Measurements from ENCODE around the gene FAM229A. TPM values are rescaled to one million over a fixed set of nuclear protein-coding genes. Genes with fewer than 3 reads are reported as not detected.

The FAM229A gene
- total RNA-seq, 2 donors from 2014 or later: 5.6 to 8.0 TPM

DNA sequence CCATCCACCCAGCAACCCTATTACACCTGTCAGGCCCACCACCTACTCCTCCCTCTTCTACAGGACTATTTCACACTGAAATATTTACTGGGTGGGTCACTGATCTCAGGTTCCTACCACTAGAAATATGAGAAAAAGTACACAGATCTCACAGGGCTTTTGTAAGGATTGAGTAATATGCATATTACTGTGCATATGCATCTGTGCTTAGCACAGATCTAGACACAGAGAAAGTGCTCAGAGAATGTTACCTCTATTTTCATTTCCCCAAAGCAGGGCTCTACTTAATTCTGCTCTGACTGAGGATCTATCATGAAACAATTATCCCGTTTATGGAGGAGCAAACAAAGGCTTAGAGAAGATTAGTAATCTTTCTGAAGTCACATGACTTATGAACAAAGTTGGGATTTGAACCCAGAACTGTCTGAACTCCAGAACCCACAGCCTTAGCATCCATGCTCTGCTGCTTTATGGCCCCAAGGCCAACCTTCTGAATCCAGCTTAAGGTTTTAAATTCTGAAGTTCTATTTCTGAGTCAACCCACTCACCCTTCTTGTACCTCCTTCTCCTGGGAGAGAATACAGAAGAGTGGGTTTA, 11.8 kb upstream of the FAM229A start:
- intact Hi-C loops (cut with DNase I): no loop called here
- no peak overlapping the region for H3K9ac ChIP-seq (ENCODE audit: low read depth in 2 of 2, low read length in 2 of 2)

DNA sequence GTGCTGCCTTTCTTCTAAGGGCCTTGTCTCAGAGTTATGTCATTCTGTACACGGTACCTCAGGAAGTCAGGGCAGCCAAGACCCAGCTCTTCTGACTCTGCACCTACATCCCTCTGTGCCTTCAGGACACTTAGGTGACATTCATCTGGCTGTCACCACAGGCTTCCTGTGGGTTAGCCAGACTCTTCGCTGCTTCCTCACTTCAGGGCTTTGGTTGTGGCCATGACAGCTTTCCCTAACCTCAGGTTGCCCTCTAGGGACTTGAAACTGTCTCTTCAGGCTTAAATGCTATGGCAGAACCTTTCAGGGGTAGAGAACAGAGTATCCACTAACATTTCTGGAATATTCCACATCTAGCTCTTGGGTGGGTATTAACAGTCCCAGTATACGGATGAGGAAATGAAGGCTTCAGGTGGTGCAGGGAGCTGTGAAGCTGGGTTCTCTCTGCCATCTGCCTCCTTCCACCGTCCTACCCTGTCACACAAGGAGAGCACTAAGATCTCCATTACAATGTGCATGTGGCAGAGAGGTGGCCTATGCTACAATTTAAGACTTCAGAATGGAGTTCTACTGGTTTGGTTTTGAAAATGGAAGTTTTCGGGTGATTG, 10.0 kb upstream of the FAM229A start:
- Histone ChIP-seq H3K9me3 (no peaks in the 10 kb centered on the region), H3K4me1 (no peaks in the 10 kb centered on the region), H3K4me3 (no peak overlapping the region), H3K27me3 (no peaks in the 10 kb centered on the region), H3K27ac (no peak overlapping the region), H3K9ac (ENCODE audit: low read depth in 2 of 2, low read length in 2 of 2) (no peak overlapping the region), H3K36me3 (peaks cover 23% of the 10 kb centered on the region)
- TF ChIP-seq, protein P1, sequence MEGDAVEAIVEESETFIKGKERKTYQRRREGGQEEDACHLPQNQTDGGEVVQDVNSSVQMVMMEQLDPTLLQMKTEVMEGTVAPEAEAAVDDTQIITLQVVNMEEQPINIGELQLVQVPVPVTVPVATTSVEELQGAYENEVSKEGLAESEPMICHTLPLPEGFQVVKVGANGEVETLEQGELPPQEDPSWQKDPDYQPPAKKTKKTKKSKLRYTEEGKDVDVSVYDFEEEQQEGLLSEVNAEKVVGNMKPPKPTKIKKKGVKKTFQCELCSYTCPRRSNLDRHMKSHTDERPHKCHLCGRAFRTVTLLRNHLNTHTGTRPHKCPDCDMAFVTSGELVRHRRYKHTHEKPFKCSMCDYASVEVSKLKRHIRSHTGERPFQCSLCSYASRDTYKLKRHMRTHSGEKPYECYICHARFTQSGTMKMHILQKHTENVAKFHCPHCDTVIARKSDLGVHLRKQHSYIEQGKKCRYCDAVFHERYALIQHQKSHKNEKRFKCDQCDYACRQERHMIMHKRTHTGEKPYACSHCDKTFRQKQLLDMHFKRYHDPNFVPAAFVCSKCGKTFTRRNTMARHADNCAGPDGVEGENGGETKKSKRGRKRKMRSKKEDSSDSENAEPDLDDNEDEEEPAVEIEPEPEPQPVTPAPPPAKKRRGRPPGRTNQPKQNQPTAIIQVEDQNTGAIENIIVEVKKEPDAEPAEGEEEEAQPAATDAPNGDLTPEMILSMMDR (IDR thresholded peaks at IDR 0.05): no peak
- intact Hi-C loops (cut with DNase I): no loop called here
- DNase-seq: no peak

More for the DNA sequence above, 11.8 kb upstream of the FAM229A start:
- H3K27me3 ChIP-seq: no peaks in the 10 kb centered on the region
- peaks cover 10% of the 10 kb centered on the region for H3K36me3 ChIP-seq
- TF ChIP-seq, protein P1 (IDR thresholded peaks at IDR 0.05): no peak
- H3K27ac ChIP-seq: no peak overlapping the region
- no peak overlapping the region for H3K4me3 ChIP-seq
- DNase-seq: no peak
- H3K9me3 ChIP-seq: no peaks in the 10 kb centered on the region
- H3K4me1 ChIP-seq: no peaks in the 10 kb centered on the region

DNA sequence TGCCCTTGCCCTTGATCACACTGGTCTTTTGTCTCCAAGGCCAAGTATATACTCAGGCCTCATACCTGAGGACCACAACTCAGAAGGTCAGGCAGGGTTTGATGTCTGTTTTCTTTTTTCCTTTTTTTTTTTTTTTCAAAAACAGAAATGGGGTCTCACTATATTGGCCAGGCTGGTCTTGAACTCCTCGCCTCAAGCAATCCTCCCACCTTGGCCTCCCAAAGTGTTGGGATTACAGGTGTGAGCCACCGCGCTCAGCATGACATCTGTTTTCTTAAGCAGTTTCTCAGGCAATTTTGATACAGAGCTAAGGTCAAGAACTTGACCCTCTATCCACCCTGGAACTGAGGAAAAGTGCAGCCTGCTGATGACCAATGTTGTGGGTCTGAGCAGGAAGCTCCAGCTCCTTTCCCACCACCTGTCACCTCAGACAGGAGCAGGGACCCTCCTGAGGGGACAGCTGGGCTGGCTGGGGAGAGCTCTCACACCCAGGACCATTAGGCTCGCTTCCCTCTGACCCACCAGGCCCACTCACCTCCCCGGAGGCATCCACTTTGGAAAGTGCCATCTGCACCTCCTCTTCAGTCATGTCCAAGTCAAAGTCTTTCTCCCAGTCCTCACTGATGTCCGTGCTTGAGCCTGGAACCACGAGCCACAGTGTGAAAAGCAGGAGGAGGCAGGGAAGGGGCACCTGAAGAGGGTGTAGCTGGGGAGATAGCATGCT, 5.8 kb upstream of the FAM229A start:
- no peak overlapping the region for H3K4me3 ChIP-seq
- H3K9me3 ChIP-seq: no peaks in the 10 kb centered on the region
- H3K9ac ChIP-seq (ENCODE audit: low read depth in 2 of 2, low read length in 2 of 2): no peak overlapping the region
- TF ChIP-seq, protein P1 (IDR thresholded peaks at IDR 0.05): no peak
- no peak overlapping the region for H3K27ac ChIP-seq
- H3K27me3 ChIP-seq: no peaks in the 10 kb centered on the region
- no peak for DNase-seq
- H3K36me3 ChIP-seq: peaks cover 22% of the 10 kb centered on the region
- intact Hi-C loops (cut with DNase I): no loop called here
- no peaks in the 10 kb centered on the region for H3K4me1 ChIP-seq

DNA sequence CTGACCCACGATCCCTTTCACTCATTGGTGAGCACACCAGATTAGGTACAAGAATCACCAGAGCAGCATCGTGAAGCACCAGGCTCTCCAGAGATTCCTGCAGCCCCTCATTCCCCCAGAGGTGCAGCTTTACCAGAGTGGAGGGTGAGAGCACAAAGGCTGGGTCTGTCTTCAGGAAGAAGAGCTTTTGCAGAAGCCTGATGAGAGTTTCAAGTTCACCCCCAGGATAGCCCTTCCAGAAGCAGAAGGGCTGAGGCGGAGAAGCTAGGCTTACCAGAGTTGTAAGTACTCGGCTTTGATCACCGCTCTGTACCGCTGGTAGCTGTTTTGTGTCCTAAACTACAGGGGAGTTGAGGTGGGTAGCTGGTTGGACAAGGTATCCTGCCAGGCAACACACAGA, 3.2 kb upstream of the FAM229A start:
- Histone ChIP-seq H3K4me3 (no peak overlapping the region), H3K36me3 (peaks cover 22% of the 10 kb centered on the region), H3K9me3 (no peaks in the 10 kb centered on the region), H3K27me3 (no peaks in the 10 kb centered on the region), H3K9ac (ENCODE audit: low read depth in 2 of 2, low read length in 2 of 2) (no peak overlapping the region), H3K27ac (no peak overlapping the region), H3K4me1 (peaks cover 4% of the 10 kb centered on the region)
- intact Hi-C loops (cut with DNase I): no loop called here
- TF ChIP-seq, protein P1 (IDR thresholded peaks at IDR 0.05): no peak
- no peak for DNase-seq

DNA sequence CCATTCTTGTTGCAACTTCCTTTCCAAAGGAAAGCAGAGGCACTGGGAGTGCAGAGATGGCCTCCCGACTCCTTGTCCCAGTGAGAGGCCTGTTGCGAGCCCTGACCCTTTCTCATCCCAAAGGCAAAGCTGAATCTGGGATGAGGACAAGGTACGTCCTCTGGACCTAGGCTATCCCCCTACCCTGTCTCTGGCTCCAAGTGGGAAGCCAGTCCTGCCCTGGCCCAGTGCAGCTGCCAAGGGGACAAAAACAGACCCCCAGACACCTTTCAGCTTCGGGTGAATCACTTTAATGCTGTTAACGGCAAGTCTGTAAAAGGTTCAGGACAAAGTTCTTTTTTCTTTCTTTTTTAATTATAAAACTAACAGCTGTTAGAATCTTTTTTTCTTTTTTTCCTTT, 2.6 kb upstream of the FAM229A start:
- Histone ChIP-seq H3K4me3 (no peak overlapping the region), H3K9me3 (no peaks in the 10 kb centered on the region), H3K27ac (no peak overlapping the region), H3K9ac (ENCODE audit: low read depth in 2 of 2, low read length in 2 of 2) (no peak overlapping the region), H3K36me3 (peaks cover 22% of the 10 kb centered on the region), H3K27me3 (no peaks in the 10 kb centered on the region), H3K4me1 (peaks cover 4% of the 10 kb centered on the region)
- DNase-seq: no peak
- intact Hi-C loops (cut with DNase I): no loop called here
- TF ChIP-seq, protein P1 (IDR thresholded peaks at IDR 0.05): no peak
